Effector memory CD4-positive, alpha-beta T cell (primary cell): ENCODE results near the gene NRCAM.

Experiments
- DNase-seq, 3 donors: peaks; one replicate each; pipeline ENCODE4 v3.0.0-alpha.2; 2020
- H3K27ac ChIP-seq: 2 replicates; pipeline ENCODE4 v1.7.0; 2013; ENCODE audit warnings: mild to moderate bottlenecking, low read length, moderate library complexity; ENCODE audit not compliant: insufficient read depth, poor library complexity, severe bottlenecking
- H3K27me3 ChIP-seq: replicated peaks from 2 replicates; pipeline ENCODE4 v1.7.0; 2013; ENCODE audit warnings: mild to moderate bottlenecking, low read length; ENCODE audit not compliant: insufficient read depth, control insufficient read depth, poor library complexity, severe bottlenecking
- H3K36me3 ChIP-seq: 2 replicates; pipeline ENCODE4 v1.7.0; 2013; ENCODE audit warnings: mild to moderate bottlenecking, low read length, moderate library complexity; ENCODE audit not compliant: control insufficient read depth, insufficient read depth
- H3K4me1 ChIP-seq: 2 replicates; pipeline ENCODE4 v1.7.0; 2013; ENCODE audit warnings: low read length, mild to moderate bottlenecking; ENCODE audit not compliant: control insufficient read depth, insufficient read depth, poor library complexity, severe bottlenecking
- H3K4me3 ChIP-seq: 2 replicates; pipeline ENCODE4 v1.7.0; 2013; ENCODE audit warnings: low read length, low read depth, mild to moderate bottlenecking; ENCODE audit not compliant: insufficient read depth, poor library complexity, severe bottlenecking
- H3K9me3 ChIP-seq: 2 replicates; pipeline ENCODE4 v1.7.0; 2013; ENCODE audit warnings: mild to moderate bottlenecking, low read length, moderate library complexity; ENCODE audit not compliant: control insufficient read depth

The NRCAM gene

GRCh38 chr7:108430664-108431063 is 25.6 kb downstream of the NRCAM start:
- Histone ChIP-seq H3K4me3 (no peak overlapping the region), H3K9me3 (no peaks in the 10 kb centered on the region), H3K27me3 (no peaks in the 10 kb centered on the region), H3K36me3 (no peaks in the 10 kb centered on the region), H3K4me1 (no peaks in the 10 kb centered on the region), H3K27ac (no peak overlapping the region)
- no peak for DNase-seq

- no peak for DNase-seq
- Histone ChIP-seq H3K36me3 (no peaks in the 10 kb centered on the region), H3K4me3 (no peak overlapping the region), H3K27ac (no peak overlapping the region), H3K27me3 (no peaks in the 10 kb centered on the region), H3K9me3 (no peaks in the 10 kb centered on the region), H3K4me1 (no peaks in the 10 kb centered on the region)
These were observed 28.5 kb downstream of the NRCAM start for GRCh38 chr7:108427766-108428165.

- Histone ChIP-seq H3K27me3 (no peaks in the 10 kb centered on the region), H3K36me3 (no peaks in the 10 kb centered on the region), H3K4me1 (no peaks in the 10 kb centered on the region), H3K9me3 (no peaks in the 10 kb centered on the region), H3K27ac (no peak overlapping the region), H3K4me3 (no peak overlapping the region)
- no peak for DNase-seq
These were observed 30.4 kb downstream of the NRCAM start for GRCh38 chr7:108425714-108426275.

- H3K27me3 ChIP-seq, result no peaks in the 10 kb centered on the region
- H3K9me3 ChIP-seq, result no peaks in the 10 kb centered on the region
- no peaks in the 10 kb centered on the region for H3K4me1 ChIP-seq
- no peak overlapping the region for H3K4me3 ChIP-seq
- no peak for DNase-seq
- no peak overlapping the region for H3K27ac ChIP-seq
- no peaks in the 10 kb centered on the region for H3K36me3 ChIP-seq
These were observed 32.2 kb downstream of the NRCAM start for GRCh38 chr7:108424013-108424412.

GRCh38 chr7:108423089-108423989 is 32.9 kb downstream of the NRCAM start:
- H3K4me1 ChIP-seq, result no peaks in the 10 kb centered on the region
- peaks cover under 1% of the 10 kb centered on the region for H3K27me3 ChIP-seq
- DNase-seq, result no peak

GRCh38 chr7:108421720-108422331 is 34.4 kb downstream of the NRCAM start:
- no peaks in the 10 kb centered on the region for H3K4me1 ChIP-seq
- no peaks in the 10 kb centered on the region for H3K9me3 ChIP-seq
- H3K27ac ChIP-seq, result no peak overlapping the region
- DNase-seq, result no peak
- H3K27me3 ChIP-seq, result peaks cover 4% of the 10 kb centered on the region
- H3K36me3 ChIP-seq, result no peaks in the 10 kb centered on the region
- no peak overlapping the region for H3K4me3 ChIP-seq

More at GRCh38 chr7:108423089-108423989, 32.9 kb downstream of the NRCAM start:
- no peaks in the 10 kb centered on the region for H3K36me3 ChIP-seq
- H3K27ac ChIP-seq, result no peak overlapping the region
- H3K4me3 ChIP-seq, result no peak overlapping the region
- H3K9me3 ChIP-seq, result no peaks in the 10 kb centered on the region

GRCh38 chr7:108419961-108420908 is 36.0 kb downstream of the NRCAM start:
- no peak overlapping the region for H3K27ac ChIP-seq
- no peaks in the 10 kb centered on the region for H3K36me3 ChIP-seq

GRCh38 chr7:108418946-108419345 is 37.3 kb downstream of the NRCAM start:
- no peak overlapping the region for H3K27ac ChIP-seq
- H3K27me3 ChIP-seq, result peaks cover 4% of the 10 kb centered on the region
- H3K36me3 ChIP-seq, result no peaks in the 10 kb centered on the region

More at GRCh38 chr7:108419961-108420908, 36.0 kb downstream of the NRCAM start:
- H3K4me3 ChIP-seq, result no peak overlapping the region
- DNase-seq, result no peak
- no peaks in the 10 kb centered on the region for H3K9me3 ChIP-seq
- H3K27me3 ChIP-seq, result peaks cover 4% of the 10 kb centered on the region
- no peaks in the 10 kb centered on the region for H3K4me1 ChIP-seq

GRCh38 chr7:108417926-108418325 is 38.3 kb downstream of the NRCAM start:
- Histone ChIP-seq H3K9me3 (no peaks in the 10 kb centered on the region), H3K4me3 (no peak overlapping the region), H3K4me1 (no peaks in the 10 kb centered on the region), H3K27me3 (peaks cover 7% of the 10 kb centered on the region), H3K36me3 (no peaks in the 10 kb centered on the region), H3K27ac (no peak overlapping the region)
- DNase-seq, result no peak

More at GRCh38 chr7:108418946-108419345, 37.3 kb downstream of the NRCAM start:
- no peak overlapping the region for H3K4me3 ChIP-seq
- no peaks in the 10 kb centered on the region for H3K4me1 ChIP-seq
- DNase-seq, result no peak
- H3K9me3 ChIP-seq, result no peaks in the 10 kb centered on the region
